GM12878 (cell line): ENCODE data around the gene MUL1. TPM values are rescaled to one million over a fixed set of nuclear protein-coding genes. Genes with fewer than 3 reads are reported as not detected.

ENCODE experiments used
- ATAC-seq: fragments of 200-7000 bp; cut with Tn5 transposase; 3 replicates; pipeline ENCODE4 v1.9.1; 2020; ENCODE audit warnings: mild to moderate bottlenecking, moderate library complexity
- BruUV-seq: library from RNA; stranded (reverse); fragments of 400-500 nt; replicated peaks from 2 replicates; lab custom pipeline; 2021; lab: Mats Ljungman, UMichigan
- CTCF ChIA-PET: fragments of 300-600 bp; sonication (Branson Sonifier 250); formaldehyde crosslinking; extraction: SDS; loops from one replicate; lab custom pipeline; 2021; ENCODE audit warnings: inconsistent platforms; lab: Yijun Ruan, JAX
- POLR2A ChIA-PET: fragments of 350-600 bp; formaldehyde crosslinking; extraction: SDS; loops from one replicate; lab custom pipeline; 2021; ENCODE audit warnings: inconsistent platforms; lab: Charles Lee
- RAD21 ChIA-PET: fragments of 300-600 bp; sonication (Branson Sonifier 250); formaldehyde crosslinking; loops from one replicate; lab custom pipeline; 2023; ENCODE audit warnings: antibody characterized with exemption; ENCODE audit not compliant: unreplicated experiment; lab: Charles Lee
- SMC1A ChIA-PET: fragments of 300-600 bp; sonication (Branson Sonifier 250); formaldehyde crosslinking; loops from one replicate; lab custom pipeline; 2023; ENCODE audit not compliant: unreplicated experiment, uncharacterized antibody; lab: Charles Lee
- DNase-seq: peaks from one replicate; pipeline ENCODE4 v3.0.0-alpha.2; 2011; ENCODE audit warnings: low read depth, low spot score
- FAIRE-seq: peaks from 3 replicates; lab custom pipeline; 2011; peaks lifted over from hg19 to GRCh38; lab: Jason Lieb, UNC
- H2AFZ ChIP-seq: 2 replicates; pipeline ENCODE4 v1.6.0; 2011; ENCODE audit warnings: low read depth, low read length, control low read depth; ENCODE audit not compliant: control insufficient read depth
- H3K27ac ChIP-seq: 2 replicates; pipeline ENCODE4 v1.5.1; 2011; ENCODE audit warnings: control low read depth; ENCODE audit not compliant: control insufficient read depth, insufficient read depth
- H3K27me3 ChIP-seq, 2 experiments: replicated peaks in 1 of 2; 2 replicates each; pipeline versions ENCODE4 v1.6.0 to v1.6.1; 2011; ENCODE audit warnings: low read length in 1 of 2; ENCODE audit not compliant: control insufficient read depth in 2 of 2, insufficient read depth in 2 of 2
- H3K36me3 ChIP-seq, 2 experiments: 2 replicates each; pipeline ENCODE4 v1.5.1; 2011; ENCODE audit warnings: low read length in 1 of 2; ENCODE audit not compliant: control insufficient read depth in 2 of 2, insufficient read depth in 2 of 2
- H3K4me1 ChIP-seq: 2 replicates; pipeline ENCODE4 v1.6.1; 2011; ENCODE audit warnings: mild to moderate bottlenecking, low read length, moderate library complexity, mixed read lengths; ENCODE audit not compliant: control insufficient read depth, insufficient read depth
- H3K4me2 ChIP-seq: 2 replicates; pipeline ENCODE4 v1.6.0; 2011; ENCODE audit warnings: control low read depth; ENCODE audit not compliant: control insufficient read depth, insufficient read depth
- H3K4me3 ChIP-seq: fragments of 200-600 bp; sonication (generic); 2 replicates; pipeline ENCODE4 v1.5.1; 2016
- H3K79me2 ChIP-seq: 2 replicates; pipeline ENCODE4 v1.6.0; 2011; ENCODE audit warnings: low read length; ENCODE audit not compliant: control insufficient read depth, insufficient read depth
- H3K9ac ChIP-seq: 2 replicates; pipeline ENCODE4 v1.8.0; 2011; ENCODE audit warnings: low read length, control low read depth, mixed read lengths; ENCODE audit not compliant: control insufficient read depth, insufficient read depth
- H3K9me3 ChIP-seq: replicated peaks from 3 replicates; pipeline ENCODE4 v1.5.1; 2011; ENCODE audit warnings: mild to moderate bottlenecking, low read length; ENCODE audit not compliant: control insufficient read depth, insufficient read depth
- H4K20me1 ChIP-seq: 2 replicates; pipeline ENCODE4 v1.6.0; 2011; ENCODE audit not compliant: control insufficient read depth, insufficient read depth
- CBX3 ChIP-seq: fragments of 200-600 bp; sonication (generic); IDR thresholded peaks from 2 replicates; pipeline ENCODE4 v1.6.1; 2016; ENCODE audit warnings: low read depth, borderline replicate concordance
- E2F4 ChIP-seq: IDR thresholded peaks from 2 replicates; pipeline ENCODE4 v1.6.1; 2012; ENCODE audit warnings: low read depth, low read length, improper control_type of control experiment
- EZH2 ChIP-seq: IDR thresholded peaks from 2 replicates; pipeline ENCODE4 v1.6.1; 2012; ENCODE audit warnings: low read depth, mild to moderate bottlenecking, control low read depth, inconsistent platforms, low read length, borderline replicate concordance; ENCODE audit not compliant: control insufficient read depth
- HDAC2 ChIP-seq: fragments of 200-600 bp; sonication (generic); IDR thresholded peaks from 2 replicates; pipeline ENCODE4 v1.6.1; 2017
- HDAC6 ChIP-seq: fragments of 200-600 bp; sonication (generic); IDR thresholded peaks from one replicate; pipeline ENCODE4 v1.8.0; 2017; ENCODE audit warnings: antibody characterized with exemption; ENCODE audit not compliant: unreplicated experiment
- HDGF ChIP-seq: fragments of 450-650 bp; IDR thresholded peaks from 2 replicates; pipeline ENCODE4 v1.6.1; 2016; ENCODE audit warnings: antibody characterized with exemption
- KAT2A ChIP-seq: conservative IDR thresholded peaks from 2 replicates; pipeline ENCODE4 v1.6.1; 2011; ENCODE audit warnings: low read depth, low read length; ENCODE audit not compliant: control insufficient read depth
- MEF2B ChIP-seq: fragments of 450-650 bp; IDR thresholded peaks from 2 replicates; pipeline ENCODE4 v1.6.1; 2018; ENCODE audit warnings: mild to moderate bottlenecking, moderate library complexity; ENCODE audit not compliant: partially characterized antibody, poor library complexity, severe bottlenecking
- RAD51 ChIP-seq: fragments of 450-650 bp; IDR thresholded peaks from 2 replicates; pipeline ENCODE4 v1.6.1; 2016; ENCODE audit warnings: moderate library complexity, mild to moderate bottlenecking, inconsistent platforms
- RB1 ChIP-seq: fragments of 450-650 bp; formaldehyde crosslinking; IDR thresholded peaks from 2 replicates; pipeline ENCODE4 v1.6.1; 2017; ENCODE audit warnings: mild to moderate bottlenecking, borderline replicate concordance
- SP1 ChIP-seq: IDR thresholded peaks from one replicate; pipeline ENCODE4 v1.6.1; 2011; ENCODE audit warnings: low read depth, low read length
- SUZ12 ChIP-seq: fragments of 200-600 bp; sonication (generic); IDR thresholded peaks from one replicate; pipeline ENCODE4 v1.6.1; 2018; ENCODE audit warnings: antibody characterized with exemption, mild to moderate bottlenecking; ENCODE audit not compliant: unreplicated experiment
- TCF7 ChIP-seq: IDR thresholded peaks from 2 replicates; pipeline ENCODE4 v1.6.1; 2014; ENCODE audit warnings: antibody characterized with exemption, borderline replicate concordance
- ZBED1 ChIP-seq: IDR thresholded peaks from 2 replicates; pipeline ENCODE4 v1.6.1; 2016; ENCODE audit warnings: borderline replicate concordance
- ZBTB40 ChIP-seq: fragments of 450-650 bp; IDR thresholded peaks from 2 replicates; pipeline ENCODE4 v1.6.1; 2016; ENCODE audit warnings: mild to moderate bottlenecking, moderate library complexity, borderline replicate concordance
- ZNF592 ChIP-seq: fragments of 450-650 bp; IDR thresholded peaks from 2 replicates; pipeline ENCODE4 v1.6.1; 2017; ENCODE audit warnings: mild to moderate bottlenecking, moderate library complexity
- WGBS: methylation state at CpG from one replicate; pipeline ENCODE4 v1.1.6; 2016; ENCODE audit warnings: low lambda C conversion rate; ENCODE audit not compliant: insufficient replicate concordance, insufficient coverage; ENCODE audit errors: missing lambda C conversion rate; 5-methylcytosine and 5-hydroxymethylcytosine counted together
- in situ Hi-C: fragments of 300-500 bp; cut with MboI; formaldehyde crosslinking; loops from 9 replicates; pipeline ENCODE4 v1.14.3; 2018; ENCODE audit warnings: mixed read lengths
- intact Hi-C: fragments of 100-400 bp; cut with micrococcal nuclease; formaldehyde crosslinking; loops from one replicate; pipeline ENCODE4 v1.14.2; 2022; ENCODE audit not compliant: unreplicated experiment
- polyA plus RNA-seq, 11 experiments: library from polyadenylated mRNA; depleted of rRNA in 4 of 11; unstranded in 6 of 11; stranded (reverse) in 5 of 11; fragments of >200 nt; fragmentation: Nextera tagmentation in 4 of 11; fragmentation: Illumina TruSeq in 1 of 11; extraction: Ambion mirVana in 4 of 11; extraction: Trizol in 1 of 11; gene quantifications; 1 replicate in 1 of 11; 2 replicates in 10 of 11; pipeline versions ENCODE4 v1.2.1 to v1.2.3, GENCODE V29; 2011 to 2016; ENCODE audit warnings: inconsistent platforms in 2 of 11, missing spikeins in 2 of 11, low read depth in 1 of 11
- total RNA-seq, 4 experiments: library from RNA; depleted of rRNA in 3 of 4; stranded (reverse); fragments of >200 nt in 3 of 4; fragmentation: Illumina TruSeq in 1 of 4; extraction: Trizol in 1 of 4; gene quantifications; 2 replicates each; pipeline versions ENCODE4 v1.2.1 to v1.2.3, GENCODE V29; 2013 to 2021

MUL1 gene
- total and polyA plus RNA-seq, 10 of the 15 experiments (the other 5 are each of a cell fraction or from before 2014, with no cell fraction given) = 4.9 to 27.0 (median 15.5) TPM

GRCh38 chr1:20498116-20498515, 9.8 kb downstream of the MUL1 start:
- CTCF ChIA-PET = interaction anchor here (0.7 to 1.2 kb wide), 2 partner anchors 134 to 285 kb away, joined by 3 read pairs; no protein-coding TSS in a partner anchor
- TF ChIP-seq HDGF (no peak), SUZ12 (no peak), SP1 (no peak), EZH2 (no peak), ZBTB40 (no peak), KAT2A (no peak), ZNF592 (no peak), HDAC6 (no peak), CBX3 (no peak), RB1 (no peak), ZBED1 (no peak), TCF7 (no peak), E2F4 (no peak), MEF2B (no peak), RAD51 (no peak), HDAC2 (no peak)
- TF ChIP-seq, all 136 proteins: peak for 0
- FAIRE-seq (no peak), DNase-seq (no peak), ATAC-seq (no peak)
- ChIA-PET SMC1A (no interaction called here), RAD21 (interaction anchor here (0.7 kb wide), 1 partner anchor 285 kb away, joined by 3 read pairs; no protein-coding TSS in a partner anchor), POLR2A (no interaction called here)
- H3K4me1 ChIP-seq = no peaks in the 10 kb centered on the region
- WGBS = 96% methylated on average over 7 of the region's 7 CpGs
- no peak overlapping the region for H2AFZ ChIP-seq
- H3K79me2 ChIP-seq = no peaks in the 10 kb centered on the region
- H3K9me3 ChIP-seq = no peaks in the 10 kb centered on the region
- in situ Hi-C loops (loop anchor here (10.0 kb wide), 1 partner anchor 583 kb away; no protein-coding TSS in a partner anchor), intact Hi-C loops (no loop called here)
- no TSS peak for BruUV-seq
- H3K36me3 ChIP-seq = peaks cover 11 to 15% of the 10 kb centered on the region in 2 experiments; a peak in 3 of 4 replicates
- H3K9ac ChIP-seq = no peak overlapping the region
- no peak overlapping the region for H3K4me3 ChIP-seq
- no peaks in the 10 kb centered on the region for H4K20me1 ChIP-seq
- no peaks in the 10 kb centered on the region; a peak in 1 of 4 replicates for H3K27me3 ChIP-seq
- H3K27ac ChIP-seq = no peak overlapping the region
- no peak overlapping the region for H3K4me2 ChIP-seq
